Measurements from ENCODE around the gene ARID1A. TPM values are rescaled to one million over a fixed set of nuclear protein-coding genes. Genes with fewer than 3 reads are reported as not detected.
A peak's percentile ranks its signal among the peaks of the same experiment; 100 is the strongest.

Gene ARID1A
- total and polyA plus RNA-seq, 9 of the 15 experiments (the other 6 are each of a cell fraction or from before 2014, with no cell fraction given): 8.3 to 88.3 (median 22.5) TPM

DNA sequence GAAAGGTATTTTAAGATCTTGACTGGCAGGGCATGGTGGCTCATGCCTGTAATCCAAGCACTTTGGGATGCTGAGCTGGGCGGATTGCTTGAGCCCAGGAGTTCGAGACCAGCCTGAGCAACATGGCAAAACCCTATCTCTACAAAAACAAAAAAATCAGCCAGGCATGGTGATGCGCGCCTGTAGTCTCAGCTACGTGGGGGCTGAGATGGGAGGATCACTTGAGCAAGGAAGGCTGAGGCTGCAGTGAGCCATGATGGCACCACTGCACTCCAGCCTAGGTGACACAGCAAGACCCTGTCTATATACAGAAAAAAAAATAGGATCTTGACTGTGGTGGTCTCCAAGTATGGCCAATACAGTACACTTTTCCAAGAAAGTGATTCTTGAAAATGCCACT, 16.0 kb downstream of the ARID1A start:
- no peak overlapping the region for H3K4me3 ChIP-seq
- ChIA-PET CTCF (ENCODE audit: low intra/inter-chr PET ratio) (interaction anchor here (0.5 kb wide), 1 partner anchor 573 kb away, joined by 3 read pairs; no protein-coding TSS in a partner anchor), POLR2A (interaction anchor here (0.7 to 23.7 kb wide), 4 partner anchors 11 to 617 kb away, joined by 3 to 301 read pairs (median 115); no protein-coding TSS in a partner anchor)
- H3K79me2 ChIP-seq (ENCODE audit: control insufficient read depth, insufficient read depth, low read length): peaks cover 94% of the 10 kb centered on the region
- WGBS (ENCODE audit: insufficient coverage, low coverage, missing lambda C conversion rate): 76% methylated on average over 5 of the region's 5 CpGs
- no peak overlapping the region for H2AFZ ChIP-seq (ENCODE audit: low read depth, low read length)
- no peaks in the 10 kb centered on the region for H3K9me3 ChIP-seq (replicated peaks; ENCODE audit: control insufficient read depth, insufficient read depth, low read depth, low read length)
- no peak overlapping the region; the same call in 2 of the 3 replicates for H3K27ac ChIP-seq (ENCODE audit: extremely low read depth, low read depth, low read length)
- ATAC-seq (peak; percentile 20), FAIRE-seq (no peak), DNase-seq (ENCODE audit: extremely low read depth in 1 of 4, low spot score in 3 of 4) (no peak)
- in situ Hi-C loops (cut with MboI) (no loop called here), intact Hi-C loops (cut with micrococcal nuclease) (no loop called here)
- peaks cover 23% of the 10 kb centered on the region for H4K20me1 ChIP-seq (replicated peaks; ENCODE audit: control insufficient read depth, insufficient read depth, low read length)
- no peaks in the 10 kb centered on the region for H3K27me3 ChIP-seq (ENCODE audit: control insufficient read depth in 2 of 2, insufficient read depth in 2 of 2, low read length in 2 of 2)
- peaks cover 75% of the 10 kb centered on the region for H3K36me3 ChIP-seq (ENCODE audit: control insufficient read depth, insufficient read depth, low read length)
- H3K9ac ChIP-seq (ENCODE audit: insufficient read depth in 1 of 2, low read depth in 2 of 2, low read length in 2 of 2): no peak overlapping the region
- peaks cover 11% of the 10 kb centered on the region for H3K9me1 ChIP-seq (ENCODE audit: control insufficient read depth, insufficient read depth, low read length)
- peaks cover 23 to 42% of the 10 kb centered on the region in 2 experiments for H3K4me1 ChIP-seq (replicated peaks in 1 of 2; ENCODE audit: control insufficient read depth in 2 of 2, insufficient read depth in 2 of 2, low read length in 2 of 2)
- BruUV-seq (replicated peaks): no TSS peak
- H3K4me2 ChIP-seq (ENCODE audit: insufficient read depth, low read length): no peak overlapping the region
- no peak for TF ChIP-seq BDP1 (IDR thresholded peaks at IDR 0.05; ENCODE audit: insufficient read depth, insufficient read length)
- no peak for TF ChIP-seq STAG1 (CRISPR knock-in tag; IDR thresholded peaks at IDR 0.05; ENCODE audit: borderline replicate concordance)
- TF ChIP-seq SFPQ (IDR thresholded peaks at IDR 0.05; ENCODE audit: low read depth, low read length): no peak
- TF ChIP-seq POLR2B (IDR thresholded peaks at IDR 0.05; ENCODE audit: low read depth, partially characterized antibody): peak; percentile 28
- TF ChIP-seq ZNF263 (CRISPR knock-in tag; IDR thresholded peaks at IDR 0.05; ENCODE audit: borderline replicate concordance): no peak
- no peak for TF ChIP-seq FIP1L1 (IDR thresholded peaks at IDR 0.05; ENCODE audit: low read depth, low read length, poor library complexity, severe bottlenecking)
- TF ChIP-seq SUPT5H (IDR thresholded peaks at IDR 0.05): peak; percentile 73
- no peak for TF ChIP-seq HES1 (IDR thresholded peaks at IDR 0.05; ENCODE audit: low read depth)
- no peak for TF ChIP-seq U2AF2 (optimal IDR thresholded peaks at IDR 0.05; ENCODE audit: low read depth, low read length)
- TF ChIP-seq ZNF41 (CRISPR knock-in tag; conservative IDR thresholded peaks at IDR 0.05): no peak
- no peak for TF ChIP-seq MAZ (CRISPR knock-in tag; conservative IDR thresholded peaks at IDR 0.05 in 1 of 2, IDR thresholded peaks at IDR 0.05 in 1 of 2)
- no peak for TF ChIP-seq ZBTB11 (CRISPR knock-in tag; IDR thresholded peaks at IDR 0.05)

All from K562 (cell line).